Astrocyte of the cerebellum (primary cell): ENCODE data around the gene EPHA3.

Experiments
- DNase-seq: peaks from one replicate; pipeline ENCODE4 v3.0.0-alpha.2; 2011; ENCODE audit warnings: low read depth
- H3K4me3 ChIP-seq: 2 replicates; pipeline ENCODE4 v1.5.1; 2011; ENCODE audit warnings: mild to moderate bottlenecking, low read depth, low read length, moderate library complexity
- in situ Hi-C: cut with HindIII; loops from 2 replicates; pipeline ENCODE4 v1.10.0; 2017; ENCODE audit warnings: low sequenced_read_pairs
- TF ChIP-seq, protein P1 (sequence below): IDR thresholded peaks from 2 replicates; pipeline ENCODE4 v1.5.1; 2012; ENCODE audit warnings: low read length, low read depth, moderate library complexity, mild to moderate bottlenecking; ENCODE audit errors: missing control alignments

The EPHA3 gene

GRCh38 chr3:89375451-89375850 lies 268.0 kb downstream of the EPHA3 start:
- no peak for DNase-seq
- in situ Hi-C loops, result no loop called here

DNA sequence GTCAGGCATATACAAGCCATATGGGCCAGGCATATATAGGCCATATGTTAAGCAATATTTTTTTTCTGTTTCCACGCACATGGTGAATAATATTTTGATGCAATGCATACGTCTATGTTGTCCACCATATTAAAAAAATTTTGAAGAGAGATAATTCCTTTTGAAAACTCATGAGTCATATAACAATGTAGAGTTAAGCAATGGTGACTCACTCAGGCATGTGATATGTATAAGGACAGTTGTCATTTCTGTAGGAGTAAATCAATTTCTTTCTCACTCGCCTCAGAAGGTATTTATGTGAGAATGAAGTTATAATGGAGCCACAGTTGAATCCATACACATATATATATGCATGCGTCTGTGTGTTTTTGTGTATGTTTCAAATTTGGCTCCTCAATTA lies 272.6 kb downstream of the EPHA3 start:
- TF ChIP-seq, protein P1, sequence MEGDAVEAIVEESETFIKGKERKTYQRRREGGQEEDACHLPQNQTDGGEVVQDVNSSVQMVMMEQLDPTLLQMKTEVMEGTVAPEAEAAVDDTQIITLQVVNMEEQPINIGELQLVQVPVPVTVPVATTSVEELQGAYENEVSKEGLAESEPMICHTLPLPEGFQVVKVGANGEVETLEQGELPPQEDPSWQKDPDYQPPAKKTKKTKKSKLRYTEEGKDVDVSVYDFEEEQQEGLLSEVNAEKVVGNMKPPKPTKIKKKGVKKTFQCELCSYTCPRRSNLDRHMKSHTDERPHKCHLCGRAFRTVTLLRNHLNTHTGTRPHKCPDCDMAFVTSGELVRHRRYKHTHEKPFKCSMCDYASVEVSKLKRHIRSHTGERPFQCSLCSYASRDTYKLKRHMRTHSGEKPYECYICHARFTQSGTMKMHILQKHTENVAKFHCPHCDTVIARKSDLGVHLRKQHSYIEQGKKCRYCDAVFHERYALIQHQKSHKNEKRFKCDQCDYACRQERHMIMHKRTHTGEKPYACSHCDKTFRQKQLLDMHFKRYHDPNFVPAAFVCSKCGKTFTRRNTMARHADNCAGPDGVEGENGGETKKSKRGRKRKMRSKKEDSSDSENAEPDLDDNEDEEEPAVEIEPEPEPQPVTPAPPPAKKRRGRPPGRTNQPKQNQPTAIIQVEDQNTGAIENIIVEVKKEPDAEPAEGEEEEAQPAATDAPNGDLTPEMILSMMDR, result no peak
- DNase-seq, result no peak
- no peak overlapping the region for H3K4me3 ChIP-seq
- in situ Hi-C loops, result no loop called here

More at GRCh38 chr3:89375451-89375850, 268.0 kb downstream of the EPHA3 start:
- TF ChIP-seq, protein P1, result no peak
- H3K4me3 ChIP-seq, result no peak overlapping the region

- in situ Hi-C loops, result no loop called here
- TF ChIP-seq, protein P1, result no peak
- H3K4me3 ChIP-seq, result no peak overlapping the region
- DNase-seq, result no peak
These were observed 285.6 kb downstream of the EPHA3 start for GRCh38 chr3:89392991-89393390.

- no peak for DNase-seq
- TF ChIP-seq, protein P1, result no peak
- in situ Hi-C loops, result no loop called here
- no peak overlapping the region for H3K4me3 ChIP-seq
These were observed 288.0 kb downstream of the EPHA3 start for GRCh38 chr3:89395456-89395855.

- TF ChIP-seq, protein P1, result no peak
- H3K4me3 ChIP-seq, result no peak overlapping the region
- DNase-seq, result no peak
- in situ Hi-C loops, result no loop called here
These were observed 288.6 kb downstream of the EPHA3 start for GRCh38 chr3:89395996-89396395.

DNA sequence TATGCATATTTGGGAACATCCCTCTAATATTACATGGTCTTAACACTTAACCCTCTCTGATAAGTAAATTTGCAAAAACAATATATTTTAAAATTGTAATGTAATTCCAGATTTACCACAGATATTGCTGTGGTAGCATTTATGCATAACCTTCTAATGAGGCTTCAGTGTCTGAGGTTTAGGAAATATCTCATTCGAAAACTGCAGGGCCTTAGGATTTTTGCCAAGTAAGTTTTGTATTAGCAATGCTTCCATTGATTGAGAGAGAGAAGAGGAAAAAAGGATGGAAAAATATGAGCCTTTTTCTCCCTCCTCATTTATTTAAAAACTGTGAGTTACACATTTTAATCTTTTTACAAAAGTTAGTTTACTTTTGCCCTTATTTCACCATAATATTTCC lies 294.6 kb downstream of the EPHA3 start:
- in situ Hi-C loops, result no loop called here
- TF ChIP-seq, protein P1, result no peak

GRCh38 chr3:89405176-89405575 lies 297.8 kb downstream of the EPHA3 start:
- no peak overlapping the region for H3K4me3 ChIP-seq
- no peak for DNase-seq
- TF ChIP-seq, protein P1, result no peak
- in situ Hi-C loops, result no loop called here

More for the DNA sequence above, 294.6 kb downstream of the EPHA3 start:
- H3K4me3 ChIP-seq, result no peak overlapping the region
- peak; percentile 22 for DNase-seq
